ENCODE measurements around the gene ACADL.

ACADL gene

GRCh38 chr2:210170446-210171303, 54.6 kb downstream of the ACADL start:
- no peak for TF ChIP-seq CTCF (IDR thresholded peaks at IDR 0.05; ENCODE audit: control insufficient read depth, extremely low read depth, insufficient read depth)
- peak; percentile 72 for DNase-seq (ENCODE audit: low read depth)
- H3K4me3 ChIP-seq (ENCODE audit: low read depth, low read length), result peak overlapping the region; percentile 72

- TF ChIP-seq CTCF (IDR thresholded peaks at IDR 0.05; ENCODE audit: control insufficient read depth, extremely low read depth, insufficient read depth), result no peak
- no peak for DNase-seq (ENCODE audit: low read depth)
Observed at GRCh38 chr2:210170196-210170445, 55.1 kb downstream of the ACADL start.

GRCh38 chr2:210169516-210170195, 55.6 kb downstream of the ACADL start:
- no peak for TF ChIP-seq CTCF (IDR thresholded peaks at IDR 0.05; ENCODE audit: control insufficient read depth, extremely low read depth, insufficient read depth)
- H3K4me3 ChIP-seq (ENCODE audit: low read depth, low read length), result peak overlapping the region; percentile 72
- DNase-seq (ENCODE audit: low read depth), result no peak

More at GRCh38 chr2:210170196-210170445, 55.1 kb downstream of the ACADL start:
- H3K4me3 ChIP-seq (ENCODE audit: low read depth, low read length), result peak overlapping the region; percentile 72

GRCh38 chr2:210167227-210167626, 58.0 kb downstream of the ACADL start:
- H3K4me3 ChIP-seq (ENCODE audit: low read depth, low read length), result no peak overlapping the region
- no peak for DNase-seq (ENCODE audit: low read depth)
- TF ChIP-seq CTCF (IDR thresholded peaks at IDR 0.05; ENCODE audit: control insufficient read depth, extremely low read depth, insufficient read depth), result no peak

- DNase-seq (ENCODE audit: low read depth), result no peak
- no peak overlapping the region for H3K4me3 ChIP-seq (ENCODE audit: low read depth, low read length)
- TF ChIP-seq CTCF (IDR thresholded peaks at IDR 0.05; ENCODE audit: control insufficient read depth, extremely low read depth, insufficient read depth), result no peak
Observed at GRCh38 chr2:210162466-210163124, 62.7 kb downstream of the ACADL start.

GRCh38 chr2:210159059-210159458, 66.2 kb downstream of the ACADL start:
- DNase-seq (ENCODE audit: low read depth), result no peak
- no peak for TF ChIP-seq CTCF (IDR thresholded peaks at IDR 0.05; ENCODE audit: control insufficient read depth, extremely low read depth, insufficient read depth)
- H3K4me3 ChIP-seq (ENCODE audit: low read depth, low read length), result no peak overlapping the region
